HG03103 (cell line): ENCODE results near the gene SNRNP35.
"Not testable (repeated sequence)": the region's sequence is repeated elsewhere in the genome, so short reads cannot be mapped to it uniquely, and the experiment has no call there.

Source experiments
- ATAC-seq: cut with Tn5 transposase; IDR thresholded peaks from one replicate; pipeline ENCODE4 v1.9.1; 2021; ENCODE audit warnings: low read depth; ENCODE audit not compliant: unreplicated experiment

Gene SNRNP35

GRCh38 chr12:123446333-123446713, 11.6 kb upstream of the SNRNP35 start:
- no peak for ATAC-seq

- ATAC-seq = no peak
Measured at GRCh38 chr12:123449249-123449733, 8.6 kb upstream of the SNRNP35 start.

DNA sequence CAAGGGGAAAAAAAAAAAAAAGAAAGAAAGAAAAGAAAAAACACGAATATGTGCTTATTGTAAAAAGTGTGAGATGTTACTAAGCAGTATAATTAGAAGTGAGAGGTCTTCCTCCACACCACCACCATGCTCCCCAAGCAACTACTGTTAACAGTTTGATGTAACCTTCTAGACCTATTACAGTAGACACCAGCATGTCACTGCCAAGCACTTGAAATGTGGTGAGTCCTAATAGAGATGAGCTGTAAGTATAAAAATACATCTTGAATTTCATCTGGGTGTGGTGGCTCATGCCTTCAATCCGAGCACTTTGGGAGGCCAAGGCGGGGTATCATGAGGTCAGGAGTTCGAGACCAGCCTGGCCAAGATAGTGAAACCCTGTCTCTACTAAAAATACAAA, 8.1 kb upstream of the SNRNP35 start:
- no peak for ATAC-seq

GRCh38 chr12:123450636-123451035, 7.3 kb upstream of the SNRNP35 start:
- no peak for ATAC-seq

- not testable (repeated sequence) for ATAC-seq
Measured at GRCh38 chr12:123452276-123452550, 5.7 kb upstream of the SNRNP35 start.

DNA sequence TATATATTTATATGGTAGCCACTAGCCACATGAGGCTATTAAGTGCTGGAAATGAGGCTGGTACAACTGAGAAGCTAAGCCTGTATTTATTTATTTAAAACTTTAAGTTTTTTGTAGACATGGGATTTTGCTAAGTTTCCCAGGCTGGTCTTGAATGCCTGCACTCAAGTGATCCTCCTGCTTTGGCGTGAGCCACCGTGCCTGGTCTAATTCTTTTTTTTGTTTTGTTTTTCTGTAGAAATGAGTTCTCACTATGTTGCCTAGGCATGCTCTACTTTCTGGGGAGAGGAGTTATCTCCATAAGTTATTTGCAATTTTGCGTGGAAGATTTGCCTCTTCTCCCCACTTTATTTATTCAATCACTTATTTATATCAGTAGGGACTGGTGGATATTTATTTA, 4.8 kb upstream of the SNRNP35 start:
- no peak for ATAC-seq

DNA sequence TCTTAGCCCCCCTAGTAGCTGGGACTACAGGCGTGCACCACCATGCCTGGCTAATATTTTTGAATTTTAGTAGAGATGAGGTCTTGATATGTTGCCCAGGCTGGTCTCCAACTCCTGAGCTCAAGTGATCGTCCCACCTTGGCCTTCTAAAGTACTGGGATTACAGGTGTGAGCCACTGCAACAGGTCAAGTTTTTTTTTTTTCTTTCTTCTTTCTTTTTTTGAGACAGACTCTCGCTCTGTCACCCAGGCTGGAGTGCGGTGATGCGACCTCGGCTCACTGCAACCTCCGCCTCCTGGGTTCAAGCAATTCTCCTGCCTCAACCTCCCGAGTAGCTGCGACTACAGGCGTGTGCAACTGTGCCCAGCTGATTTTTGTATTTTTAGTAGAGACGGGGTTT, 5.2 kb downstream of the SNRNP35 start:
- not testable (repeated sequence) for ATAC-seq

- ATAC-seq = no peak
Measured at GRCh38 chr12:123465084-123465483, 7.1 kb downstream of the SNRNP35 start.

GRCh38 chr12:123468786-123469185, 10.8 kb downstream of the SNRNP35 start:
- ATAC-seq = no peak

GRCh38 chr12:123469978-123470377, 12.0 kb downstream of the SNRNP35 start:
- ATAC-seq = no peak

DNA sequence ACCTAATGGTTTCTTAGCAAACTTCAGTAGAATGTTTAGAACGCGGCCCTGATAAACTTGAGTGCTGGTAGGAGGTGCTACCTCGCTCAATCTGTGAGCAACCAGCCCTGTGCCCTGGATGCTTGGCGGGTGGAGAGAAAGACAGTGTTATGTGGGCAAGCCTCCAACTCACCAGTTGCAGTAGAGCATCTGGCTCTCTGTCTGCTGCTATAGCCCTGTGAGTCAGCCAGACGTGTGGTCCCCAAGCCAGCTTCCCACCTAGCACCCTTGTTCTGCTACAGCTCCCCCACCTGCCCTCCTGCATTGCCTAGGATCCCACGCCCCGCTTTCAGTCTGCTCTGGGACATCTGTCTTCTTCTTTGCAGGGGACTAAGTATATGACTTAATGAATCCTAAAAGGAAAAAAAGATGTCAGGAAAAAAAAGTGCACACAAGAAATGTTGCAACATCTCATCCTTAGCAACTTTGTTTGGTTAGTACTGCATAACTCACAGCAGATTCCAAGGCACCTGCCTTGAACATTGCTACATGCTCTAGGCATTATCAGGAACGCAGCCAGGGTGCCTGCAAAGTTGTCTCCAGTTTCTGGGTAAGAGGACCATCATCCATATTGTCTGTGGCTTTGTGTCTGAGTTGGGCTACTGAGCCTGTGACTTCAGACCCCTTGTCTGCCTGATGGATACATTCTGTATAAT, 13.6 kb downstream of the SNRNP35 start:
- no peak for ATAC-seq

GRCh38 chr12:123472438-123472849, 14.5 kb downstream of the SNRNP35 start:
- no peak for ATAC-seq

DNA sequence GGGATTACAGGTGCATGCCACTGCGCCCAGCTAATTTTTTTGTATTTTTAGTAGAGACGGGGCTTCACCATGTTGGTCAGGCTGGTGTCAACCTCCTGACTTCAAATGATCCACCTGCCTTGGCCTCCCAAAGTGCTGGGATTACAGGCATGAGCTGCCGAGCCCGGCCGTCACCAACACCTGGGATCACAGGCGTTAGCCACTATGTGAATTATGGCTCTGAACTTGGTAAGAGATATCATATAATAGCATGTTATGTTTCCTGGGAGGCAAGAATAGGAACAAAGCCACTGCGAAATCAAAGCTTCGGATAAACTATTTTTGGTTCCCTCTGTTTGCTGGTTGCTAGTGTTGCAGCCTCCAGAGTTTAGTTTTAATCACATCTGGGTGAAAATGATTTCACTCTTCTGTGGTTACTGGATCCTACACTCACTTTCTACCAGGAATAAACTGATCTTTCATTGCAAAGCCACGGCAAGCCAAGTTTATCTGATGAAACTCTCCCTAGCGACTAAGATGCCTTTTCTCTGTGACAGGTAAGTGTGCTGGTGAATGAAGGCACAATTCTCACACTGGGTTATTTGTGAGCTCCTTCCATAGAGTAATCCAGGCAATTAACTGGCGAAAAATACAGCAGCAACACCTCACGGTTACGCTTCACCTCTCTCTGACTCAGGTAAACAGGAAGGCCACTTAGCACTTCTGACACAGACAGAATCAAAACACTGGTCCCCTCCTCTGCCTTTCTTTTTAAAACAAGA, 16.7 kb downstream of the SNRNP35 start:
- no peak for ATAC-seq

- no peak for ATAC-seq
Measured at GRCh38 chr12:123475246-123475703, 17.3 kb downstream of the SNRNP35 start.

DNA sequence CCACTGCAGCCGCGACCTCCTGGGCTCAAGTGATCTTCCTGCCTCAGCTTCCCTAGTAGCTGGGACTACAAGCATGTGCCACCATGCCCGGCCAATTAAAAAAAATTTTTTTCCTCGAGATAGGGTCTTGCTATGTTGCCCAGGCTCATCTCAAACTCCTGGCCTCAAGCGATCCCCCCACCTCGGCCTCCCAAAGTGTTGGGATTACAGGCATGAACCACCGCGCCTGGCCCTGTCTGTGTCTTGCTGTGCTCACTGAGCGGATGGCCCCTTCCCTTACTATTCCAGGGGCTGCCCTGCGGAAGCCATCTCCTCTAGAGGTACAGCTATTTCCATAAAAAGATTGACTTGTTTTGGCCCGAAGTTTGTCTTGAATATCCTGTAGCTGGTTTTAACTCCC, 20.1 kb downstream of the SNRNP35 start:
- no peak for ATAC-seq

GRCh38 chr12:123478762-123479161, 20.8 kb downstream of the SNRNP35 start:
- ATAC-seq = no peak

DNA sequence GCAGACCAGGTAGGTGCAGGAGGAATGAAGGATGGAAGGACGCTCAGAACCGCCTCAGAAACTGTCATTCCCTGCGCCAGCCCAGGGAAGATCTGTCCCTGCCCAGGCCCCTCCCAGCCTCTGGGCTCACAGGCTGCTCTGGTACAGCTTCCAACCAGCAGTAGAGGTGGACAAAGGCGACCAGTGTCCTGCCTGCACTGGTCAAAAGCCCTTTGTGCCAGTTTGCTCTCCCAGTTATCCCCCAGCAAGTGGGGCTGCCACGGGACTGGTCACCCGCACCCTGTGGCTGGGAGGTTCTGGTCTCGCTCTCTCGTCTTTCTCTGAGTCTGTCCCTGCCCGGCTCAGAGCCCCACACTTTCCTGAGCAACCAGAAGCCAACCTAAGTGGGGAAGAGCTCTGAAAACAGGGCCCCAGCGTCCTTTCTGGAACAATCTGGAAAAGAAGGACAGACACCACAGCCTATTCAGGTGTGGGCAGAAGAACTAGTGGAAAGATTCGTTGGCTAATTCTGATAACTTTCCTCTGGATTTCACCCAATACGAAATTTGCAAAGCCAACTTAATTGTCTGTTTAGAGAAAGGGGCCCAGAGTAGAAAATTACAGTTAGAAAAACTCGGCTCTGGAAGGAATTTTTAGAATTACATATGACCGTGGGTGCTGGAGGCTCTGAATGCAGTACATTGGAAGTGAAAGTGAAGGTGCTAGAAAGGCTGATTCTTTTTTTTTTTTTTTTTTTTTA, 21.7 kb downstream of the SNRNP35 start:
- no peak for ATAC-seq

DNA sequence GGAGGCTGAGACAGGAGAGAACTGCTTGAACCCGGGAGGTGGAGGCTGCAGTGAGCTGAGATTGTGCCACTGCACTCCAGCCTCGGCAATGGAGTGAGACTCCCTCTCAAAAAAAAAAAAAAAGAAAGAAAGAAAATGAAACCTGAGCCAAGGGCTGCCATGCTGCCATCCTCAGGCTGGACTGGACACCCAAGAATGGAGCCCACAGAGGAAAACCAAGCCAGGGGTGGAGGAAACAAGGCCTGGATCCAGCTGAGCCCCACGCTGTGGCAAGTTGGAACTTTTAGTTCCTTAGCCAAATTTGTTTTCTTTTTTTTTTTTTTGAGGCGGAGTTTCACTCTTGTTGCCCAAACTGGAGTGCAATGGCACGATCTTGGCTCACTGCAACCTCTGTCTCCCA, 23.3 kb downstream of the SNRNP35 start:
- not testable (repeated sequence) for ATAC-seq

GRCh38 chr12:123482876-123483275, 24.9 kb downstream of the SNRNP35 start:
- no peak for ATAC-seq

GRCh38 chr12:123483602-123484248, 25.8 kb downstream of the SNRNP35 start:
- no peak for ATAC-seq

DNA sequence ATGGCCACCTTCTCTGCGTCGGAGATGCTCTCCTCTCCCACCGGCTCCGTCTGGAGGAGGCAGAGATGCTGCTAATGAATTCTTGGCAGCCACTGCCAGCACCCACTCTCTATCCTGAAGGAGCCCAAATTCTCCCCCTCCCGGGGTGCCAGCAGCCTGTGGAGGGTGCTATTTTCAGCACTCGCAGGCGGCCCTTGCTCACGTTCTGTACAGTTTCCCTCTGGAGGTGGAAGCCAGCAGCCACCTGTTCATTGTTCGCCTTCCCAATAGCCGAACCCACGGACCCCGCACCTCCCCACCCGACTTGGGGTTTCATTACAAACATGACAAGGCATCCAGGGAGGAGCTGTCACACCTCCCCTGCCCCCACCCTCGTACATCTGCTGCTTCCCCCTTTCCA, 27.8 kb downstream of the SNRNP35 start:
- ATAC-seq = no peak
